ENCODE results near the gene NRIP1. TPM values are rescaled to one million over a fixed set of nuclear protein-coding genes. Genes with fewer than 3 reads are reported as not detected.

NRIP1 gene
- total and polyA plus RNA-seq, 2 experiments from 2014 or later, result 9.1 to 16.8 TPM

DNA sequence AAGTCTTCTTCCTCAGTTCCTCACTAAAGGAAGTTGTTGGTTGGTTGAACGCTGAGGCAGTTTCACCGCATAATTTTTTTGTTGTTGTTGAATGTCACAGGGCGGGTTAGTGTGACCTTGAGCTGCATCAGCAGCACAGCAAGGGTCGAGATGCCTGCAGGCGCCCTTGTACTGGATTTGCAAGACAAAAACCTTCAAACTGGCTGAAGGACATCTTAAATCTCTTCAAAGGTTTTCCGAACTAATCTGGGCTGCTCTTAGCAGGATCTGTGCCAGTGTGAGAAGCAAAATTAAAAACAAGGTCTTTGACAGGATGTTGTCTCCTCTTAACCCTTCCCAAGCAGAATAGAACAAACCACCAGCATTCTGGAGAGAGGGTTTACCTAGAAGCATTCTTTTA lies 59.4 kb downstream of the NRIP1 start:
- peak in 1 of 2 donors; percentile 44 for DNase-seq (ENCODE audit: low read depth in 1 of 2, low spot score in 1 of 2)
- no peaks in the 10 kb centered on the region for H3K27me3 ChIP-seq
- H3K4me3 ChIP-seq, result no peak overlapping the region
- peaks cover 22% of the 10 kb centered on the region for H3K4me1 ChIP-seq (ENCODE audit: low read depth)
- no peaks in the 10 kb centered on the region for H3K9me3 ChIP-seq (ENCODE audit: low read depth)
- H3K27ac ChIP-seq, result no peak overlapping the region
- TF ChIP-seq, protein P1, sequence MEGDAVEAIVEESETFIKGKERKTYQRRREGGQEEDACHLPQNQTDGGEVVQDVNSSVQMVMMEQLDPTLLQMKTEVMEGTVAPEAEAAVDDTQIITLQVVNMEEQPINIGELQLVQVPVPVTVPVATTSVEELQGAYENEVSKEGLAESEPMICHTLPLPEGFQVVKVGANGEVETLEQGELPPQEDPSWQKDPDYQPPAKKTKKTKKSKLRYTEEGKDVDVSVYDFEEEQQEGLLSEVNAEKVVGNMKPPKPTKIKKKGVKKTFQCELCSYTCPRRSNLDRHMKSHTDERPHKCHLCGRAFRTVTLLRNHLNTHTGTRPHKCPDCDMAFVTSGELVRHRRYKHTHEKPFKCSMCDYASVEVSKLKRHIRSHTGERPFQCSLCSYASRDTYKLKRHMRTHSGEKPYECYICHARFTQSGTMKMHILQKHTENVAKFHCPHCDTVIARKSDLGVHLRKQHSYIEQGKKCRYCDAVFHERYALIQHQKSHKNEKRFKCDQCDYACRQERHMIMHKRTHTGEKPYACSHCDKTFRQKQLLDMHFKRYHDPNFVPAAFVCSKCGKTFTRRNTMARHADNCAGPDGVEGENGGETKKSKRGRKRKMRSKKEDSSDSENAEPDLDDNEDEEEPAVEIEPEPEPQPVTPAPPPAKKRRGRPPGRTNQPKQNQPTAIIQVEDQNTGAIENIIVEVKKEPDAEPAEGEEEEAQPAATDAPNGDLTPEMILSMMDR (IDR thresholded peaks at IDR 0.05; ENCODE audit: low read depth, low read length), result no peak
- H3K36me3 ChIP-seq, result no peaks in the 10 kb centered on the region

DNA sequence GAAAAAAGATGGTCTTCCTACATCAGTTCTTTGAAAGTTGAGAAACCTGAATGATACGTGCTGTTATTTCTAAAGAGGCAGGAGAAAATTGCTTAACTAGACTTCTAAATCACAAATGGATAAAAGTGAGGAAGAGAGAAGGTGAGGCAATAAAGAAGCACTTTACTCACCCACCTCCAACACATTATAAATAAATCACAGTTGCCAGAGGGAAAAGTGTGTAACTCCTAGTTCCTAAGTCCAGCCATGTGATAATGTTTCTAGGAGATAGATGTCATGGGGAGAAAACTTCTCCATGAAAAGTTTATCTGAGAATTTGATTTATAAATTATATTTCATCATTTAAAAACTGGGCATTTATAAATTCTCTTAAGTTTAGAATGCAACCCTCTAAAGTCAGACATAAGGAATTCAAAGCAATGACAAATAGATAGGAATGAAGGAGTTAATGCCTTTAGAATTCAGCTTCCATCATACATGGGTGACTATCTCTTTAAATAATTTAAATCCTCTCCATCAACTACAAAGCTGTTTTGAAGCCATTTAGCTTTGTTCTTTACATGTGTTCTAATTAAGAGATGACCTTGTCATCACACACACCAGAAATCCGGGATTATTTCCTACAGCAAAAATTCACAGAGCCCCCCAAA lies 60.0 kb downstream of the NRIP1 start:
- DNase-seq (ENCODE audit: low read depth in 1 of 2, low spot score in 1 of 2), result no peak
- Histone ChIP-seq H3K9me3 (ENCODE audit: low read depth) (no peaks in the 10 kb centered on the region), H3K36me3 (no peaks in the 10 kb centered on the region), H3K27me3 (no peaks in the 10 kb centered on the region), H3K4me3 (no peak overlapping the region), H3K27ac (no peak overlapping the region), H3K4me1 (ENCODE audit: low read depth) (peaks cover 22% of the 10 kb centered on the region)
- TF ChIP-seq, protein P1 (IDR thresholded peaks at IDR 0.05; ENCODE audit: low read depth, low read length), result no peak

DNA sequence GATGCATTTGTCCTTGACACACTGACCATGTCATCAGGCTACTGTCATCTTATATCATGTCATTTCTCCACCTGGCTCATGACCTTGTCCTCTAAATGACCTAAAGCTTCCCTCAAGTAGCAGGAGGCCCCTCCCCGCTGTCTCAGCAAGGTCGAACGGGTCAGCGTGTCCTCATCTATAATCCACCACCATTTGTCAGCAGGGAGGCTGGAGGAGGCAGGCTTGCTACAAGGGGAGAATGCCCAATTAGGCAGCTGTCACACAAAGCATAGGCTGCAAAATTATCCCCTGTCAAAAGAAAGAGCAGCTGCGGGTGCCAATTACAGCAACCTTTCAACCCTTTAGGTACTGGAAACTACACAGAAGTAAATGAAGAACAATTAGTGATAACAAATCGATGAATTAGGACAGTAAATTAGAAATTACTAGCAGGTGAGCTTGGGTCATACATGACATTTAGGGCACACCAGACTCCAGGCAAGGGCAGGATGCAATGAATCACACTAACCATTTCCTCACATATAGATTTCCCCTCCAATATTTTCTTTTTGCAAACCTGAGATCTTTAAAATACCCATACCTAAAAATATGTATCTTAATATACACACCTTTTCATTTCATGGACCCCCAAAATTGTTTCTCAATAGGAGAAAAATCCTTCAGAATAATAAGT lies 61.2 kb downstream of the NRIP1 start:
- Histone ChIP-seq H3K4me3 (no peak overlapping the region), H3K36me3 (no peaks in the 10 kb centered on the region), H3K27me3 (no peaks in the 10 kb centered on the region), H3K9me3 (ENCODE audit: low read depth) (no peaks in the 10 kb centered on the region), H3K27ac (no peak overlapping the region), H3K4me1 (ENCODE audit: low read depth) (peaks cover 22% of the 10 kb centered on the region)
- TF ChIP-seq, protein P1 (IDR thresholded peaks at IDR 0.05; ENCODE audit: low read depth, low read length), result no peak
- peak in 1 of 2 donors; percentile 18 for DNase-seq (ENCODE audit: low read depth in 1 of 2, low spot score in 1 of 2)

DNA sequence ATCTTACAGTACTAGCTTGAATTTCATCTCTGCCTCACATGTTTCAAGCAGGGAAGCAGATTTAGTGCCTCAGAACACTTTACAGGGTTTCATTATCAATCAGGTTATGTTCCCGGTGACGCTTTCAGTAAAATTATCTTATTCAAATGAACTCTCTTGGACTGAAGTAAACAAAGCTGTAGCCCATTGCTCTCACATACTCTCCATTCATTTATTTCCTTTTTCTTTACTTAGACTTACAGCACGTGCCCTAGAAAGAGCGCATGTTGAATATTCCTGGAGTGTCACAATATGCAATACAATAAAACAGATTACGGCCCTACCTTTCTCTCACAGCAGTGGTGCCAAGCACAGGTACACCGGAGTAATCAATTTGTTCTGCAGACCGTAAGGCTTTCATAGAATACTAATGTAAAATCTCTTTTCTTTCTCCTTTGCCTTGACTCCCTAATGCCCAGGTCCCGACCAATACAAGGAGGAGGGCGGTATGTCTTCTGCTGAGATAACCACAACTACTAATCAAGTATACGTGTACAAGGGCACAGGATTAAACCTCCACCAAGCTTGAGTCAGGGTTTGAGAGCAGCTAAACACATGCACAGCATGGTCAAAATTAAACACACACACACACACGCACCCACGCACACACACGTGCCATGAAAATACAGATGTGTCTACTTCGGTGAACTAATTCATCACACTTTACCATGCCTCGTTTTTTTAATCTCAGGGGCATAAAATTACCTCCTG lies 62.8 kb downstream of the NRIP1 start:
- TF ChIP-seq, protein P1 (IDR thresholded peaks at IDR 0.05; ENCODE audit: low read depth, low read length), result no peak
- Histone ChIP-seq H3K9me3 (ENCODE audit: low read depth) (no peaks in the 10 kb centered on the region), H3K4me1 (ENCODE audit: low read depth) (peaks cover 22% of the 10 kb centered on the region), H3K4me3 (no peak overlapping the region), H3K27ac (no peak overlapping the region), H3K27me3 (no peaks in the 10 kb centered on the region), H3K36me3 (no peaks in the 10 kb centered on the region)
- DNase-seq (ENCODE audit: low read depth in 1 of 2, low spot score in 1 of 2), result no peak

DNA sequence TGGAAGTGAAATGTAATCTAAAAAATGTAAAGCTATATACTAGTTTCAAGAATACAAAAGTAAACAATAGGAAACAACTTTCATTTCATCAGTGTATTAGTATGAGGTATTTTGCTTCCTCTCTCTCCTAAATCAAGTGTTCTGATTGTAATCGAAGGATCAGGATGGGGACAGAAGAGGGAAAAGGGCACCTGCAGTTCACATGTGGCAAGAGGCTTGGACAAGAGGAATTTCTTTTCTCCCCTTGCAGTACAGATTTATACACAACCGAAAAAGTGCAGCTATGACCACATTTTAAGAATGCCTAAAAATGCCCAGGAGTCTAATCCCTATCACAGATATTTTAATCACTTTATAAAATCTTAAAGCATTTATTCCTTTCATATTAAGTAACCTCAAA lies 63.7 kb downstream of the NRIP1 start:
- no peaks in the 10 kb centered on the region for H3K9me3 ChIP-seq (ENCODE audit: low read depth)
- no peaks in the 10 kb centered on the region for H3K36me3 ChIP-seq
- no peaks in the 10 kb centered on the region for H3K27me3 ChIP-seq
- H3K4me3 ChIP-seq, result no peak overlapping the region
- no peak for DNase-seq (ENCODE audit: low read depth in 1 of 2, low spot score in 1 of 2)
- TF ChIP-seq, protein P1 (IDR thresholded peaks at IDR 0.05; ENCODE audit: low read depth, low read length), result no peak
- H3K27ac ChIP-seq, result no peak overlapping the region
- peaks cover 22% of the 10 kb centered on the region for H3K4me1 ChIP-seq (ENCODE audit: low read depth)

All from cardiac muscle cell (in vitro differentiated cells and primary cell).